ENCODE measurements around the gene MYO3B.

MYO3B gene

GRCh38 chr2:170206246-170206645, 28.3 kb downstream of the MYO3B start (continued):
- TF ChIP-seq ZNF280C (tag by site-specific recombination; IDR thresholded peaks at IDR 0.05) (no peak), ZSCAN18 (tag by site-specific recombination; IDR thresholded peaks at IDR 0.05) (no peak)

GRCh38 chr2:170206805-170207407, 29.0 kb downstream of the MYO3B start:
- no peaks in the 10 kb centered on the region for H3K36me3 ChIP-seq (ENCODE audit: control insufficient read depth in 2 of 2, insufficient read depth in 1 of 2, low read length in 2 of 2)
- H3K9me3 ChIP-seq (ENCODE audit: control insufficient read depth, insufficient read depth, low read depth, low read length): no peaks in the 10 kb centered on the region
- H3K27ac ChIP-seq (ENCODE audit: extremely low read depth, low read depth, low read length): no peak overlapping the region
- ChIA-PET CTCF (no interaction called here), POLR2A (no interaction called here)
- TF ChIP-seq ZNF843 (tag by site-specific recombination; IDR thresholded peaks at IDR 0.05): no peak
- no peak for TF ChIP-seq ZNF621 (tag by site-specific recombination; IDR thresholded peaks at IDR 0.05)
- TF ChIP-seq RBAK (tag by site-specific recombination; IDR thresholded peaks at IDR 0.05): no peak
- TF ChIP-seq ZNF501 (tag by site-specific recombination; IDR thresholded peaks at IDR 0.05): no peak
- no peak for TF ChIP-seq ZNF704 (tag by site-specific recombination; IDR thresholded peaks at IDR 0.05)
- TF ChIP-seq ZFP41 (tag by site-specific recombination; IDR thresholded peaks at IDR 0.05; ENCODE audit: borderline replicate concordance): no peak
- no peak for TF ChIP-seq ZNF10 (tag by site-specific recombination; IDR thresholded peaks at IDR 0.05)
- TF ChIP-seq ZNF645 (tag by site-specific recombination; IDR thresholded peaks at IDR 0.05): no peak
- TF ChIP-seq ZNF626 (tag by site-specific recombination; IDR thresholded peaks at IDR 0.05): no peak
- no peak for TF ChIP-seq ZNF121 (tag by site-specific recombination; IDR thresholded peaks at IDR 0.05)
- no peak for TF ChIP-seq ZNF19 (tag by site-specific recombination; IDR thresholded peaks at IDR 0.05; ENCODE audit: low read depth)
- TF ChIP-seq ZNF610 (tag by site-specific recombination; IDR thresholded peaks at IDR 0.05; ENCODE audit: borderline replicate concordance): no peak
- no peak for TF ChIP-seq ZNF707 (tag by site-specific recombination; IDR thresholded peaks at IDR 0.05)
- no peak for TF ChIP-seq ZNF26 (tag by site-specific recombination; IDR thresholded peaks at IDR 0.05)
- no peaks in the 10 kb centered on the region for H3K4me1 ChIP-seq (ENCODE audit: control insufficient read depth, insufficient read depth, low read length)
- H3K4me3 ChIP-seq (ENCODE audit: low read depth, low read length): no peak overlapping the region

GRCh38 chr2:170207901-170208300, 30.0 kb downstream of the MYO3B start:
- TF ChIP-seq ZBTB17 (tag by site-specific recombination; IDR thresholded peaks at IDR 0.05) (no peak), ZNF391 (tag by site-specific recombination; IDR thresholded peaks at IDR 0.05; ENCODE audit: borderline replicate concordance, low read depth) (no peak), ZNF175 (tag by site-specific recombination; IDR thresholded peaks at IDR 0.05) (no peak), KLF17 (tag by site-specific recombination; IDR thresholded peaks at IDR 0.05) (no peak), ZNF792 (tag by site-specific recombination; IDR thresholded peaks at IDR 0.05) (no peak), ZNF121 (tag by site-specific recombination; IDR thresholded peaks at IDR 0.05) (no peak), ZNF747 (tag by site-specific recombination; IDR thresholded peaks at IDR 0.05) (no peak), ZNF19 (tag by site-specific recombination; IDR thresholded peaks at IDR 0.05; ENCODE audit: low read depth) (no peak), ZNF513 (tag by site-specific recombination; IDR thresholded peaks at IDR 0.05) (no peak), ZNF211 (tag by site-specific recombination; IDR thresholded peaks at IDR 0.05; ENCODE audit: low read depth) (no peak)
- POLR2A ChIA-PET: no interaction called here
- H3K27ac ChIP-seq (ENCODE audit: extremely low read depth, low read depth, low read length): no peak overlapping the region
- H3K36me3 ChIP-seq (ENCODE audit: control insufficient read depth in 2 of 2, insufficient read depth in 1 of 2, low read length in 2 of 2): no peaks in the 10 kb centered on the region
- no peaks in the 10 kb centered on the region for H3K9me3 ChIP-seq (ENCODE audit: control insufficient read depth, insufficient read depth, low read depth, low read length)
- no peaks in the 10 kb centered on the region for H3K4me1 ChIP-seq (ENCODE audit: control insufficient read depth, insufficient read depth, low read length)
- CTCF ChIA-PET: no interaction called here
- H3K4me3 ChIP-seq (ENCODE audit: low read depth, low read length): no peak overlapping the region

All from HEK293 (cell line).